GM18511 (cell line): Measurements from ENCODE around the gene CYP2J2.
"Not testable (repeated sequence)": the region's sequence is repeated elsewhere in the genome, so short reads cannot be mapped to it uniquely, and the experiment has no call there.

Experiments
- ATAC-seq: cut with Tn5 transposase; IDR thresholded peaks from one replicate; pipeline ENCODE4 v1.9.1; 2021; ENCODE audit warnings: mild to moderate bottlenecking, moderate library complexity; ENCODE audit not compliant: unreplicated experiment

CYP2J2 gene

DNA sequence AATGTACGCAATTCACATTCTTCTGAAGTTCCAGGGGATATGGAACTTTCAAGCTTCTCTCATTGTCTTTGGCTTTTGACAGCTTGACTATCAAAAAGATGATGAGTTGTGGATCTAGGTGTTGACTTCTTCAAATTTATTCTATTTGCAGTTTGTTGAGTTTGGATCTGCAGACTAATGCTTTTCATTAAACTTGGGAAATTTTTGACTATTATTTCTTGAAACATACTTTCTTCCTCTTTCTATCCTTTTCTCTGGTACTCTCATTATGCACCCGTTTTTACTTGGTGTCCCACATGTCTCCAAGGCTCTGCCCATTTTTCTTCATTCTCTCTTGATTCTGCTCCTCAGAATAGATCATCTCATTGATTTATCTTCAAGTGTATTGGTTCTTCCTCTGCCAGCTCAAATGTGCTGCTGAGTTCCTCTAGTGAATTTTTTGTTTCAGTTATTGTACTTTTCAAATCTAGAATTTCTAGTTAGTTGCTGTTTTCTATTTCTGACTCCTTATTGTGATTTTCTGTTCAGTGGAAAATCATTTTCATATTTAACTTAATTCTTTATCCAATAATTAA lies 49.4 kb downstream of the CYP2J2 start:
- no peak for ATAC-seq

DNA sequence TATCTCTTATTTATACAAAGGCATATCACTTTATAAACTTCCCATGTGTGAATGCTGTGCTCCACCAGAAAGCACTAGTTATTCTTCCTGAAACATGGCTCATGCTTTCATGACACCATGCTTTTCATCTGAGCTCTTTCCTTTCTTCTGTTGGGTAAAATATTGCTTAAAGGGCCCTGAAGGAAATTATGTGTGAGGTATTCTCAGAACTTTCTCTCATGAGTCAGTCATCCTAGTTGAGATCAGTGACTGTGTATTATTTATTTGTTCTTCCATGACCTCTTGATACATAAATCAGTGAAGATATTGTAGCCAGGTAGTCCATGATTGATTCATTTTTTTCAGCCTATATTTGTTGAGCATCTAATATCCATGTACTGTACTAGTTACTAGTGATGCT lies 54.8 kb downstream of the CYP2J2 start:
- no peak for ATAC-seq

DNA sequence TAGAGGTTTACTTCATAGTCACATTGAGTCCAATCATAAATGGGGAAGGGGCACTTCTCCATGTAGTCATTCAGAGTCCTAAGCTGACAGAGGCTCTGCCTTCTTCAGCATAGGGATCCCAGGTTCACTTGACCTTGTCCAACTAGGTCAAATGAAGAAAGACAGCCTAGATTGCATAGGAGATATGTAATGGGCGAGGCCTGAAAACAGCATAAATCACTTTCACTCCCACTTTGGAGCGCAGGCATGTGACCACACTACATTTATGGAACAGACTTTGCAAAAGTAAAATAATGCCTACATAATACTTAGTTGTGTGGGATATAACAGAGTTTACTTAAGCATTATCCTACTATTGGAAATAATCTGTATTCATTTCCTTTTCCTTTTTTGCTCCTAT lies 60.1 kb downstream of the CYP2J2 start:
- no peak for ATAC-seq

DNA sequence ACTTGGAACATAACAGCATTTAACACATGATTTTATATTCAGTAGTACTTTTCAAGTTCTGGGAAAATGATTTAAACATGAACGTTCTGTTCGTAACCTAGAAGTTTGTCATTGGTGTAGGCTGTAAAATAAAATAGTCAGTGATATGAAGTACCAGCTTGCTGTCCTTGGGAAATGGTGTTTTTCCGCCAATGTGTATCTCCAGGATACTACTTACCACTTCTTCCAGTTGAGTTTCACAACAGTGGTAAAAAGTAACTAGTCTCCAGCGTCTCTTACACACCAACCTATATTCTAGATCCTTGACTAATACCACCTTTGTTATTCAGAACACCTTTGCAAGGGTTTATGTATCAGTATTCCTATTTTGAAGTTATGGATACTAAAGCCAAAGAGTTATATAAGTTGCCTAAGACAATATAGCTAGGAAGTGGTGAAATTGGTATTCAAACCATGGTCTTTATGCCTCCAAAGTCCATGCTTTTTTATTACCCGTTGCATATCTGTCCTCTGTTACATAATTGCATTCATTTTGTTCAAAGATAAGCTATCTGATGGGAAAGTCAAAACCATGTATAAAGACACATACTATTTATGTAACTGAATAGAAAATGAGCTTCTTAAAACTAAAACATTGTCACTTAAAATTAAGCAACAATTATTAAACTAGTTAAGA lies 68.8 kb downstream of the CYP2J2 start:
- ATAC-seq, result no peak

DNA sequence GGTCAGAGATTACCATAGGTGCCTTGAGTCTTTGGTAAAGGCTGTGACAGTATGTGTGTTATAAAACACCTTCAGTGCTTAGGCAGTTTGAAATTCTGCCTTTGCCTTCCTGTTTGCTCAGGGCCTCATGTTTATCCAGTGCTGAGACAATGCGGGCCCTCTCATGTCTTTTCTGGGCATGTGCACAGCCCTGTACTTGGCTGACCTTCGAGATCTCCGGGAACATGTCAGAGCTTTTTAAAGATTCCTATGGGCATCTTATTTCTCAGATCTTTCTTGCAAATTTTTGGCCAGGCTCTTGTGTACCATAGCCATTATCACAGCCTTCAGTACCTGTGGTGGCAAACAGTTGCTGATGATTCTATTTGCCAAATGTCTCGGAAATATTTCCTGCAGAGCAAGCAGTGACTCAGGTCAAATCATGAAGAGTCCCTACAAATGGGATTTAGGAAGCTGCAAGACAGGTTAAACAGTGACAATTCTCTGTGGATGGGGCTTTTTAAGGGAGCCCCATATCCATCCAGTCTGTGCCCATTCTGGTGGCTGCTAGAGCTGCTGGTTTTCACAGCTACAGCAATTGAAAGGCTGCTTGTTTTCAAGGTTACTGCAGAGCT lies 69.7 kb downstream of the CYP2J2 start:
- no peak for ATAC-seq

DNA sequence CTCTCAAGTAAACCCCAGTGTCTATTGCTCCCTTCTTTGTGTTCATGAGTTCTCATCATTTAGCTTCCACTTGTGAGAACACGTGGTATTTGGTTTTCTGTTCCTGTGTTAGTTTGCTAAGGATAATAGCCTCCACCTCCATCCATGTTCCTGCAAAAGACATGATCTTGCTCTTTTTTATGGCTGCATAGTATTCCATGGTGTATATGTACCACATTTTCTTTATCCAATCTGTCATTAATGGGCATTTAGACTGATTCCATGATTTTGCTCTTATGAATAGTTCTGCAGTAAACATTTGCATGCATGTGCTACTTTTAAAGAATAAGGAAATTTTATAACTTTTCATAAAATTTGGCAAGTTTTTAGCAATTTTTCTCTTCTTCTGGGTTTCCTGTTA lies 71.3 kb downstream of the CYP2J2 start:
- not testable (repeated sequence) for ATAC-seq

DNA sequence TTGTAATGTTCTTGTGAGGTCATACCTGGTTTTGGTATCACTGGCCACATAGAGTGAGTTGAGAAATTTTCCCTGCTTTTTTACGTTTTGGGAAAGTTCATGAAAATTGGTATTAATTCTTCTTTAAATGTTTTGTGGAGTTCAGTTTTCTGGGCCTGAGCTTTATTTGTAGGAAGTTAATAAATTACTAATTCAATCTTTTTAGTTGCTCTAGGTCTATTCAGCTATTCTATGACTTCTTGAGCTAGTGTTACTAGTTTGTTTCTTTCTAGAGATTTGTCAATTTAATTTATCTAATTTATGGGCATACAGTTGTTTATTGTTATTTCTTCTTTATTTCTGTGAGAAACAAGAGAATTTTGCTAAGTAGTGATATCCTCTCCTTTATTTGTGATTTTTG lies 74.5 kb downstream of the CYP2J2 start:
- ATAC-seq, result no peak

DNA sequence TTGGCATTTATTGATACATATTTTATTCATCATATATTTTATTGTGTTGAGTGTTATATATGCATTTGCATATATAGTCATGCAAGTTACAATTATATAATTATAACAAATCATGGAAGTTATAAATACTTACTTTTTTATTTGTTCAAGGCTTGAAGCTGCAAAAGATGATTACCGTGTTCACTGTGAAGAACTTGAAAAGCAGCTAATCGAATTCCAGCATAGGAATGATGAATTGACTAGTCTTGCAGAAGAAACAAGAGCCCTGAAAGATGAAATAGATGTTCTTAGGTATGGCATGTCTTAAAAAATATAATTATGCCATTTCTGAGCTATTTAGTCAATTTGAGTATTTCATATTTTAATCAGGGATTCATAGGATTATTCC lies 79.7 kb downstream of the CYP2J2 start:
- no peak for ATAC-seq

DNA sequence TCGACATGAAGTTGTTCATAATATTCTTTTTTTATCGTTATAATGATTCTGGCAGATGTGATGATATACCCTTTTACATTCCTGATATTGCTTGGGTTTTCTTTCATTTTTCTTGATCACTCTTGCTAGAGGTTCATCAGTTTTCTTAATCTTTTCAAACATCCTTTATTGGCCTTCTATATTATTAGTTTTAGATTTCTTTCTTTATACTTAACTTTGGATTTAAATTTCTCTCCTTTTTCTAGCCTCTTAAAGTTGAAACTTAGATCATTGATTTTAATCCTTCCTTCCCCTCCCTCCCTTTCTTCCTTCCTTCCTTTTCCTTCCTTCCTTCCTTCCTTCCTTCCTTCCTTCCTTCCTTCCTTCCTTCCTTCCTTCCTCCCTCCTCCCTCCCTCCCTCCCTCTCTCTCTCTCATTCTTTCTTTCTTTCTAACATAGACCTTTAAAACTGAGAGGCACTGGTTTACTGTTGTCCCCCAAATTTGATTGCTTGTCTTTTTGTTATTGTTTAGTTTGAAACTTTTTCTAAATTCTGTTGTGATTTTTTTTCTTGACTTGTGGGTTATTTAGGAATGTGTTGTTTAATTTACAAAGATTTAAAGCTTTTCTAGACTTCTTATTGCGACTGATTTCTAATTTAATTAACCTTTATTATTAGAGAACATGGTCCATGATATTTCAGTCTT lies 80.2 kb downstream of the CYP2J2 start:
- ATAC-seq, result no peak

DNA sequence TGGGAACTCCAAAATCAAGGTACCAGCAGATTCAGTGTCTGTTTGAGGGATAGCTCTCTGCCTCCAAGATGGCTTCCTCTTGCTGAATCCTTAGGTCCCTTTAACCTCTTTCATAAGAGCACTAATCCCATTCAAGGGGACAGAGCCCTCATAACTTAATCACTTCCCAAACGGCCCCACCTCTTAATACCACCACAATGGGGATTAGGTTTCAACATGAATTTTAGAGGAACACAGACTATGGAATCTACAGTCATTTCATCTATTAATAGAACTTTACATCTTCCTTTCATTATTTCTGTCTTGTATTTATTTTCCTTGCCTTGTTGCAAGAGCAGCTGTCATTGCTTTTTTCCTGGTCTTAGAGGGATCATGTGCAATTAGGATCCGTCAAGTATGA lies 81.5 kb downstream of the CYP2J2 start:
- no peak for ATAC-seq
